ENCODE data around the gene FAM184B. TPM values are rescaled to one million over a fixed set of nuclear protein-coding genes. Genes with fewer than 3 reads are reported as not detected.
"Not testable (repeated sequence)": the region's sequence is repeated elsewhere in the genome, so short reads cannot be mapped to it uniquely, and the experiment has no call there.

Gene FAM184B
- total RNA-seq, 1 experiment from 2014 or later: 0.17 TPM

DNA sequence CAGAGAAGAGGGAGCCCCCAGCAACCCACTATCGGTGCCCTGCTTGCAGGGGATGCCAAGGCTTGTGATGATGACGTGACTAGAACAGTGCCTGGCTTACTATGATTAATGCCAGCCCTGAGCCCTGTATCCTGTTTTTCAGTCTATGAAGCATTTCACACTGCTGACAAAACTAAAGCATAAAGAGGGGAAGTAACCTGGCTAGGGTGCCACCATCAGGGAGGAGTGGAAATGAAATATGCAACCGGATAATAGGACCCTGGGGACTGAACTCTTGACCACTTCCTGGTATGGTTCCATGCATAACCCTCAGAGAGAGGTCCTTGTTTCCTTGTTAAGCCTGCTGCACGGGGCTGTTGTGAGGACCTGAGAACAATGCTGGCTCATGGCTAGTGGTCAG, 116.7 kb downstream of the FAM184B start:
- no peak for ATAC-seq
- Mint-ChIP-seq H3K4me1 (peaks cover 5% of the 10 kb centered on the region; the same call in 1 of the 2 replicates), H3K27ac (no peak overlapping the region), H3K27me3 (ENCODE audit: low read depth) (no peaks in the 10 kb centered on the region; the same call in 1 of the 2 replicates), H3K4me3 (no peak overlapping the region), H3K36me3 (no peaks in the 10 kb centered on the region), H3K9me3 (peaks cover 5% of the 10 kb centered on the region; the same call in 1 of the 2 replicates)
- CTCF ChIA-PET: no interaction called here
- no peak for TF ChIP-seq JUN (CRISPR knock-in tag; IDR thresholded peaks at IDR 0.05)
- TF ChIP-seq, protein P1, sequence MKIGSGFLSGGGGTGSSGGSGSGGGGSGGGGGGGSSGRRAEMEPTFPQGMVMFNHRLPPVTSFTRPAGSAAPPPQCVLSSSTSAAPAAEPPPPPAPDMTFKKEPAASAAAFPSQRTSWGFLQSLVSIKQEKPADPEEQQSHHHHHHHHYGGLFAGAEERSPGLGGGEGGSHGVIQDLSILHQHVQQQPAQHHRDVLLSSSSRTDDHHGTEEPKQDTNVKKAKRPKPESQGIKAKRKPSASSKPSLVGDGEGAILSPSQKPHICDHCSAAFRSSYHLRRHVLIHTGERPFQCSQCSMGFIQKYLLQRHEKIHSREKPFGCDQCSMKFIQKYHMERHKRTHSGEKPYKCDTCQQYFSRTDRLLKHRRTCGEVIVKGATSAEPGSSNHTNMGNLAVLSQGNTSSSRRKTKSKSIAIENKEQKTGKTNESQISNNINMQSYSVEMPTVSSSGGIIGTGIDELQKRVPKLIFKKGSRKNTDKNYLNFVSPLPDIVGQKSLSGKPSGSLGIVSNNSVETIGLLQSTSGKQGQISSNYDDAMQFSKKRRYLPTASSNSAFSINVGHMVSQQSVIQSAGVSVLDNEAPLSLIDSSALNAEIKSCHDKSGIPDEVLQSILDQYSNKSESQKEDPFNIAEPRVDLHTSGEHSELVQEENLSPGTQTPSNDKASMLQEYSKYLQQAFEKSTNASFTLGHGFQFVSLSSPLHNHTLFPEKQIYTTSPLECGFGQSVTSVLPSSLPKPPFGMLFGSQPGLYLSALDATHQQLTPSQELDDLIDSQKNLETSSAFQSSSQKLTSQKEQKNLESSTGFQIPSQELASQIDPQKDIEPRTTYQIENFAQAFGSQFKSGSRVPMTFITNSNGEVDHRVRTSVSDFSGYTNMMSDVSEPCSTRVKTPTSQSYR (CRISPR knock-in tag; IDR thresholded peaks at IDR 0.05): no peak
- TF ChIP-seq GABPB1 (CRISPR knock-in tag; IDR thresholded peaks at IDR 0.05): no peak
- TF ChIP-seq, protein P2, sequence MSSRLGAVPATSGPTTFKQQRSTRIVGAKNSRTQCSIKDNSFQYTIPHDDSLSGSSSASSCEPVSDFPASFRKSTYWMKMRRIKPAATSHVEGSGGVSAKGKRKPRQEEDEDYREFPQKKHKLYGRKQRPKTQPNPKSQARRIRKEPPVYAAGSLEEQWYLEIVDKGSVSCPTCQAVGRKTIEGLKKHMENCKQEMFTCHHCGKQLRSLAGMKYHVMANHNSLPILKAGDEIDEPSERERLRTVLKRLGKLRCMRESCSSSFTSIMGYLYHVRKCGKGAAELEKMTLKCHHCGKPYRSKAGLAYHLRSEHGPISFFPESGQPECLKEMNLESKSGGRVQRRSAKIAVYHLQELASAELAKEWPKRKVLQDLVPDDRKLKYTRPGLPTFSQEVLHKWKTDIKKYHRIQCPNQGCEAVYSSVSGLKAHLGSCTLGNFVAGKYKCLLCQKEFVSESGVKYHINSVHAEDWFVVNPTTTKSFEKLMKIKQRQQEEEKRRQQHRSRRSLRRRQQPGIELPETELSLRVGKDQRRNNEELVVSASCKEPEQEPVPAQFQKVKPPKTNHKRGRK (CRISPR knock-in tag; IDR thresholded peaks at IDR 0.05; ENCODE audit: borderline replicate concordance): no peak
- TF ChIP-seq, protein P3, sequence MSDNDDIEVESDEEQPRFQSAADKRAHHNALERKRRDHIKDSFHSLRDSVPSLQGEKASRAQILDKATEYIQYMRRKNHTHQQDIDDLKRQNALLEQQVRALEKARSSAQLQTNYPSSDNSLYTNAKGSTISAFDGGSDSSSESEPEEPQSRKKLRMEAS (CRISPR knock-in tag; IDR thresholded peaks at IDR 0.05): no peak
- no peak for TF ChIP-seq SMAD3 (CRISPR knock-in tag; IDR thresholded peaks at IDR 0.05; ENCODE audit: borderline replicate concordance)
- DNase-seq (ENCODE audit: low spot score): no peak
- POLR2A ChIA-PET: interaction anchor here (0.6 kb wide), 1 partner anchor 273 kb away, joined by 3 read pairs; no protein-coding TSS in a partner anchor

DNA sequence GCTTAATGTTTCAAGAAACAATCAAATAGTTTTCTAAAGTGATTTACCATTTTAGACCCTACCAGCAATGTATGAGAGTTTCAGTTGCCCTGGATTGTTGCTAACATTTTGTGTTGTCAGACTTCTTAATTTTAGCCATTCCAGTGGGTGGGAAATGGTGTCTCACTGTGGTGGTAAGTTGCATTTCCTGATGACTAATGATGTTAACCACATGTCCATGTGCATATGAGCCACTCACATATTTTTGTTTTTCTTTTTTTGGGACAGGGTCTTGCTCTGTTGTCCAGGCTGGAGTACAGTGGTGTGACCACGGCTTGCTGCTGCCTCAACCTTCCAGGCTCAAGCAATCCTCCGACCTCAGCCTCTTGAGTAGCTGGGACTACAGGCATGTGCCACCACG, 118.7 kb downstream of the FAM184B start:
- Mint-ChIP-seq H3K27me3 (ENCODE audit: low read depth) (no peaks in the 10 kb centered on the region; the same call in 1 of the 2 replicates), H3K27ac (no peak overlapping the region), H3K4me3 (no peak overlapping the region), H3K9me3 (peaks cover 5% of the 10 kb centered on the region; the same call in 1 of the 2 replicates), H3K4me1 (0 out of 2 replicates have a peak, but pooled peaks cover 2% of the 10 kb centered on the region), H3K36me3 (no peaks in the 10 kb centered on the region)
- POLR2A ChIA-PET: no interaction called here
- CTCF ChIA-PET: no interaction called here
- ATAC-seq (no peak), DNase-seq (ENCODE audit: low spot score) (no peak)
- TF ChIP-seq ZNF423 (CRISPR knock-in tag; IDR thresholded peaks at IDR 0.05) (no peak), ZNF232 (CRISPR knock-in tag; IDR thresholded peaks at IDR 0.05) (no peak), ZNF671 (CRISPR knock-in tag; IDR thresholded peaks at IDR 0.05) (no peak), SP1 (CRISPR knock-in tag; conservative IDR thresholded peaks at IDR 0.05) (no peak), TEAD1 (CRISPR knock-in tag; IDR thresholded peaks at IDR 0.05) (no peak)
- TF ChIP-seq, protein P4, sequence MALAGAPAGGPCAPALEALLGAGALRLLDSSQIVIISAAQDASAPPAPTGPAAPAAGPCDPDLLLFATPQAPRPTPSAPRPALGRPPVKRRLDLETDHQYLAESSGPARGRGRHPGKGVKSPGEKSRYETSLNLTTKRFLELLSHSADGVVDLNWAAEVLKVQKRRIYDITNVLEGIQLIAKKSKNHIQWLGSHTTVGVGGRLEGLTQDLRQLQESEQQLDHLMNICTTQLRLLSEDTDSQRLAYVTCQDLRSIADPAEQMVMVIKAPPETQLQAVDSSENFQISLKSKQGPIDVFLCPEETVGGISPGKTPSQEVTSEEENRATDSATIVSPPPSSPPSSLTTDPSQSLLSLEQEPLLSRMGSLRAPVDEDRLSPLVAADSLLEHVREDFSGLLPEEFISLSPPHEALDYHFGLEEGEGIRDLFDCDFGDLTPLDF (CRISPR knock-in tag; IDR thresholded peaks at IDR 0.05): no peak
- TF ChIP-seq, protein P1 (CRISPR knock-in tag; IDR thresholded peaks at IDR 0.05): no peak
- TF ChIP-seq, protein P5, sequence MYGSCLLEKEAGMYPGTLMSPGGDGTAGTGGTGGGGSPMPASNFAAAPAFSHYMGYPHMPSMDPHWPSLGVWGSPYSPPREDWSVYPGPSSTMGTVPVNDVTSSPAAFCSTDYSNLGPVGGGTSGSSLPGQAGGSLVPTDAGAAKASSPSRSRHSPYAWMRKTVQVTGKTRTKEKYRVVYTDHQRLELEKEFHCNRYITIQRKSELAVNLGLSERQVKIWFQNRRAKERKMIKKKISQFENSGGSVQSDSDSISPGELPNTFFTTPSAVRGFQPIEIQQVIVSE (CRISPR knock-in tag; IDR thresholded peaks at IDR 0.05; ENCODE audit: borderline replicate concordance): no peak
- TF ChIP-seq, protein P6, sequence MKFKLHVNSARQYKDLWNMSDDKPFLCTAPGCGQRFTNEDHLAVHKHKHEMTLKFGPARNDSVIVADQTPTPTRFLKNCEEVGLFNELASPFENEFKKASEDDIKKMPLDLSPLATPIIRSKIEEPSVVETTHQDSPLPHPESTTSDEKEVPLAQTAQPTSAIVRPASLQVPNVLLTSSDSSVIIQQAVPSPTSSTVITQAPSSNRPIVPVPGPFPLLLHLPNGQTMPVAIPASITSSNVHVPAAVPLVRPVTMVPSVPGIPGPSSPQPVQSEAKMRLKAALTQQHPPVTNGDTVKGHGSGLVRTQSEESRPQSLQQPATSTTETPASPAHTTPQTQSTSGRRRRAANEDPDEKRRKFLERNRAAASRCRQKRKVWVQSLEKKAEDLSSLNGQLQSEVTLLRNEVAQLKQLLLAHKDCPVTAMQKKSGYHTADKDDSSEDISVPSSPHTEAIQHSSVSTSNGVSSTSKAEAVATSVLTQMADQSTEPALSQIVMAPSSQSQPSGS (CRISPR knock-in tag; IDR thresholded peaks at IDR 0.05; ENCODE audit: borderline replicate concordance, low read depth): no peak
- TF ChIP-seq, protein P7, sequence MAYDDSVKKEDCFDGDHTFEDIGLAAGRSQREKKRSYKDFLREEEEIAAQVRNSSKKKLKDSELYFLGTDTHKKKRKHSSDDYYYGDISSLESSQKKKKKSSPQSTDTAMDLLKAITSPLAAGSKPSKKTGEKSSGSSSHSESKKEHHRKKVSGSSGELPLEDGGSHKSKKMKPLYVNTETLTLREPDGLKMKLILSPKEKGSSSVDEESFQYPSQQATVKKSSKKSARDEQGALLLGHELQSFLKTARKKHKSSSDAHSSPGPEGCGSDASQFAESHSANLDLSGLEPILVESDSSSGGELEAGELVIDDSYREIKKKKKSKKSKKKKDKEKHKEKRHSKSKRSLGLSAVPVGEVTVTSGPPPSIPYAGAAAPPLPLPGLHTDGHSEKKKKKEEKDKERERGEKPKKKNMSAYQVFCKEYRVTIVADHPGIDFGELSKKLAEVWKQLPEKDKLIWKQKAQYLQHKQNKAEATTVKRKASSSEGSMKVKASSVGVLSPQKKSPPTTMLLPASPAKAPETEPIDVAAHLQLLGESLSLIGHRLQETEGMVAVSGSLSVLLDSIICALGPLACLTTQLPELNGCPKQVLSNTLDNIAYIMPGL (CRISPR knock-in tag; IDR thresholded peaks at IDR 0.05): no peak
- TF ChIP-seq, protein P8, sequence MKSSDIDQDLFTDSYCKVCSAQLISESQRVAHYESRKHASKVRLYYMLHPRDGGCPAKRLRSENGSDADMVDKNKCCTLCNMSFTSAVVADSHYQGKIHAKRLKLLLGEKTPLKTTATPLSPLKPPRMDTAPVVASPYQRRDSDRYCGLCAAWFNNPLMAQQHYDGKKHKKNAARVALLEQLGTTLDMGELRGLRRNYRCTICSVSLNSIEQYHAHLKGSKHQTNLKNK (CRISPR knock-in tag; IDR thresholded peaks at IDR 0.05): no peak

DNA sequence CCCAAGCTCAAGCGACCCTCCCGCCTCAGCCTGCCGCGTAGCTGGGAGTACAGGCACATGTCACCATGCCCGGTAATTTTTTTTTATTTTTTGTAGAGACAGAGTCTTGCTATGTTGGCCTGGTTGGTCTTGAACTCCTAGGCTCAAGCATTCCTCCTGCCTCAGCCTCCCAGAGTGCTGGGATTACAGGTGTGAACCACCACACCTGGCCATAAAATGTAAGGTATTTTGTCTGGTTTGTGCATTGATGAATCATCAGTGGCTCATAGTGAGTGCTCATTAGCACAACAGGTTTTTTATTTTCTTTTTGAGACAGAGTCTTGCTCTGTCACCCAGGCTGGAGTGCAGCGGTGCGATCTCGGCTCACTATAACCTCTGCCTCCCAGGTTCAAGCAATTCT, 122.2 kb downstream of the FAM184B start:
- H3K27me3 Mint-ChIP-seq (ENCODE audit: low read depth); ATAC-seq; H3K4me1 Mint-ChIP-seq; DNase-seq (ENCODE audit: low spot score); POLR2A ChIA-PET; H3K27ac Mint-ChIP-seq; H3K9me3 Mint-ChIP-seq; H3K4me3 Mint-ChIP-seq; H3K36me3 Mint-ChIP-seq; CTCF ChIA-PET: not testable (repeated sequence)

Data from WTC11 (cell line).